NCI-H82 treated with DMSO at 0.1 percent for 48 hours (cell line): Measurements from ENCODE around the gene CAV3.

ENCODE experiments used
- DNase-seq: peaks from one replicate; lab custom pipeline; 2025; ENCODE audit not compliant: unreplicated experiment; lab: John Stamatoyannopoulos, UW

Gene CAV3

DNA sequence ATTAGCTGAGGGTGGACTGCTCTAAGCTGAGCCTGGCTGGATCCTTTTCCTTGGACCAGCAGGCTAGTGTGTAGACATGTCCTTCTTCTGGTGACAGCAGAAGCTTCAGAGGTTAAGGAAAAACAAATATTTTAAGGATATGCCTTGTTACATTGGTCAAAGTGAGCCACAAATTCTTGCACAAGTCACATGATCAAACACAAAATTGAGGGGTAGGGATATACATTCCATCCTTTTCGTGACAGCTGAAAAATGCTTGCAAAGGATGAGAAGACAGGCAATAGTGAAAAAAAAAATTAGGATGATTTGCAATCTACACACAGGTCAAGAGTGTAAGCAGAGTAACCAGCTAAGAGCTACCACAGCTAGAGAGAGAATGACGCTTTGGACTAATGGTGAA lies 56.9 kb downstream of the CAV3 start:
- no peak for DNase-seq

- no peak for DNase-seq
Observed at GRCh38 chr3:8793242-8793641, 59.6 kb downstream of the CAV3 start.

GRCh38 chr3:8794247-8794646 lies 60.6 kb downstream of the CAV3 start:
- DNase-seq: no peak
